Sigmoid colon (tissue), 7 donors: ENCODE data around the gene SLC49A4. TPM values are rescaled to one million over a fixed set of nuclear protein-coding genes. Genes with fewer than 3 reads are reported as not detected.

Source experiments
- DNase-seq: peaks from one replicate; pipeline ENCODE4 v3.0.0-alpha.2; 2019
- H3K27ac ChIP-seq, 4 donors: fragments of 200-600 bp; sonication (generic); one replicate each; pipeline ENCODE4 v1.5.1; 2016 to 2019; ENCODE audit warnings: mild to moderate bottlenecking in 1 of 4
- H3K27me3 ChIP-seq, 3 donors: fragments of 200-600 bp; sonication (generic); one replicate each; pipeline ENCODE4 v1.5.1; 2019; ENCODE audit warnings: mild to moderate bottlenecking in 1 of 3
- H3K36me3 ChIP-seq, 4 donors: fragments of 200-600 bp; sonication (generic); one replicate each; pipeline ENCODE4 v1.5.1; 2016 to 2019
- H3K4me1 ChIP-seq, 4 donors: fragments of 200-600 bp; sonication (generic); one replicate each; pipeline ENCODE4 v1.5.1; 2017 to 2019
- H3K4me3 ChIP-seq, 4 donors: fragments of 200-600 bp; sonication (generic); one replicate each; pipeline ENCODE4 v1.5.1; 2017 to 2019; ENCODE audit warnings: mild to moderate bottlenecking in 2 of 4, moderate library complexity in 1 of 4
- H3K9me3 ChIP-seq, 4 donors: fragments of 200-600 bp in 3 of 4; sonication (generic) in 3 of 4; one replicate each; pipeline versions ENCODE4 v1.5.1 to v1.6.1; 2013 to 2019
- CTCF ChIP-seq, 4 experiments: fragments of 450-650 bp in 3 of 4; fragments of 200-600 bp in 1 of 4; IDR thresholded peaks; one replicate each; pipeline ENCODE4 v1.5.1; 2016 to 2019; ENCODE audit warnings: antibody characterized with exemption in 4 of 4, mild to moderate bottlenecking in 3 of 4, moderate library complexity in 2 of 4
- EP300 ChIP-seq, 4 donors: sonication (generic); formaldehyde crosslinking; IDR thresholded peaks; one replicate each; pipeline ENCODE4 v1.6.1; 2017; ENCODE audit warnings: antibody characterized with exemption in 4 of 4
- POLR2A ChIP-seq, 2 donors: fragments of 450-650 bp; IDR thresholded peaks; one replicate each; pipeline ENCODE4 v1.6.1; 2016; ENCODE audit warnings: antibody characterized with exemption in 2 of 2, mild to moderate bottlenecking in 2 of 2, moderate library complexity in 2 of 2
- POLR2AphosphoS5 ChIP-seq, 4 donors: sonication (generic); formaldehyde crosslinking; IDR thresholded peaks; one replicate each; pipeline ENCODE4 v1.6.1; 2017; ENCODE audit warnings: antibody characterized with exemption in 4 of 4
- WGBS, 2 donors: extraction: QIAGEN DNeasy Blood & Tissue Kit; methylation state at CpG; one replicate each; pipeline ENCODE4 v1.1.7; 2013; 5-methylcytosine and 5-hydroxymethylcytosine counted together
- intact Hi-C: fragments of 100-400 bp; cut with DNase I; formaldehyde crosslinking; loops from one replicate; pipeline ENCODE4 v1.15.1; 2023
- polyA plus RNA-seq, 3 donors: library from polyadenylated mRNA; stranded (reverse); fragments of 200-250 nt; gene quantifications; one replicate each; pipeline ENCODE4 v1.2.3, GENCODE V29; 2013
- total RNA-seq, 4 donors: library from RNA; depleted of rRNA; stranded (reverse); fragments of >200 nt; gene quantifications; one replicate each; pipeline ENCODE4 v1.1.0, GENCODE V29; 2016
- donor health status: healthy with polysubstance abuse.
- donor health status: Bipolar disorder and iron deficiency.
- donor health status: healthy.

SLC49A4 gene
- total and polyA plus RNA-seq, 7 donors, result 3.0 to 20.6 (median 15.0) TPM

GRCh38 chr3:122890077-122890719 lies 95.3 kb downstream of the SLC49A4 start:
- Histone ChIP-seq H3K27ac (peak overlapping the region in 2 of 4 donors; percentile 39 to 44), H3K27me3 (no peaks in the 10 kb centered on the region), H3K9me3 (no peaks in the 10 kb centered on the region), H3K4me3 (no peak overlapping the region), H3K36me3 (no peaks in the 10 kb centered on the region), H3K4me1 (peaks cover 0 to 26% (median 18%) of the 10 kb centered on the region in 4 donors)
- TF ChIP-seq POLR2AphosphoS5 (IDR thresholded peaks at IDR 0.05) (peak in 1 of 4 donors; percentile 22), POLR2A (IDR thresholded peaks at IDR 0.05) (no peak), EP300 (IDR thresholded peaks at IDR 0.05) (no peak), CTCF (IDR thresholded peaks at IDR 0.05) (no peak)
- peak; percentile 81 for DNase-seq
- intact Hi-C loops, result no loop called here
- 25 to 50% methylated on average over 6 of the region's 6 CpGs for WGBS, 2 donors

GRCh38 chr3:122890720-122891220 lies 95.9 kb downstream of the SLC49A4 start:
- 90 to 91% methylated on average over 4 of the region's 4 CpGs for WGBS, 2 donors
- H3K9me3 ChIP-seq, result no peaks in the 10 kb centered on the region
- no peaks in the 10 kb centered on the region for H3K36me3 ChIP-seq
- no peaks in the 10 kb centered on the region for H3K27me3 ChIP-seq
- H3K4me3 ChIP-seq, result no peak overlapping the region
- peaks cover 0 to 26% (median 18%) of the 10 kb centered on the region in 4 donors for H3K4me1 ChIP-seq
- no peak for DNase-seq
- H3K27ac ChIP-seq, result no peak overlapping the region
- TF ChIP-seq POLR2A (IDR thresholded peaks at IDR 0.05), result no peak
- no peak for TF ChIP-seq POLR2AphosphoS5 (IDR thresholded peaks at IDR 0.05)
- no peak for TF ChIP-seq CTCF (IDR thresholded peaks at IDR 0.05)
- TF ChIP-seq EP300 (IDR thresholded peaks at IDR 0.05), result no peak
- intact Hi-C loops, result no loop called here

- Histone ChIP-seq H3K4me3 (no peak overlapping the region), H3K27ac (no peak overlapping the region), H3K27me3 (no peaks in the 10 kb centered on the region), H3K9me3 (no peaks in the 10 kb centered on the region), H3K4me1 (peaks cover 0 to 26% (median 18%) of the 10 kb centered on the region in 4 donors), H3K36me3 (no peaks in the 10 kb centered on the region)
- intact Hi-C loops, result no loop called here
- TF ChIP-seq CTCF (IDR thresholded peaks at IDR 0.05) (no peak), POLR2A (IDR thresholded peaks at IDR 0.05) (no peak), POLR2AphosphoS5 (IDR thresholded peaks at IDR 0.05) (no peak), EP300 (IDR thresholded peaks at IDR 0.05) (no peak)
- 82 to 89% methylated on average over 21 of the region's 21 CpGs for WGBS, 2 donors
- no peak for DNase-seq
Measured at GRCh38 chr3:122892118-122892960, 97.5 kb downstream of the SLC49A4 start.

- TF ChIP-seq POLR2AphosphoS5 (IDR thresholded peaks at IDR 0.05), result no peak
- TF ChIP-seq EP300 (IDR thresholded peaks at IDR 0.05), result no peak
- no peak for TF ChIP-seq POLR2A (IDR thresholded peaks at IDR 0.05)
- TF ChIP-seq CTCF (IDR thresholded peaks at IDR 0.05), result no peak
- no peak overlapping the region for H3K4me3 ChIP-seq
- H3K9me3 ChIP-seq, result no peaks in the 10 kb centered on the region
- H3K36me3 ChIP-seq, result no peaks in the 10 kb centered on the region
- intact Hi-C loops, result no loop called here
- H3K27me3 ChIP-seq, result no peaks in the 10 kb centered on the region
- no peak overlapping the region for H3K27ac ChIP-seq
- no peak for DNase-seq
- 80 to 86% methylated on average over 8 of the region's 8 CpGs for WGBS, 2 donors
- peaks cover 0 to 26% (median 18%) of the 10 kb centered on the region in 4 donors for H3K4me1 ChIP-seq
Measured at GRCh38 chr3:122893282-122893681, 98.4 kb downstream of the SLC49A4 start.
